ENCODE measurements around the gene PLEKHA5.

Gene PLEKHA5

GRCh38 chr12:19095331-19095730 lies 34.2 kb upstream of the PLEKHA5 start:
- no peak for DNase-seq (ENCODE audit: extremely low read depth, low read depth)
- TF ChIP-seq, protein P1, sequence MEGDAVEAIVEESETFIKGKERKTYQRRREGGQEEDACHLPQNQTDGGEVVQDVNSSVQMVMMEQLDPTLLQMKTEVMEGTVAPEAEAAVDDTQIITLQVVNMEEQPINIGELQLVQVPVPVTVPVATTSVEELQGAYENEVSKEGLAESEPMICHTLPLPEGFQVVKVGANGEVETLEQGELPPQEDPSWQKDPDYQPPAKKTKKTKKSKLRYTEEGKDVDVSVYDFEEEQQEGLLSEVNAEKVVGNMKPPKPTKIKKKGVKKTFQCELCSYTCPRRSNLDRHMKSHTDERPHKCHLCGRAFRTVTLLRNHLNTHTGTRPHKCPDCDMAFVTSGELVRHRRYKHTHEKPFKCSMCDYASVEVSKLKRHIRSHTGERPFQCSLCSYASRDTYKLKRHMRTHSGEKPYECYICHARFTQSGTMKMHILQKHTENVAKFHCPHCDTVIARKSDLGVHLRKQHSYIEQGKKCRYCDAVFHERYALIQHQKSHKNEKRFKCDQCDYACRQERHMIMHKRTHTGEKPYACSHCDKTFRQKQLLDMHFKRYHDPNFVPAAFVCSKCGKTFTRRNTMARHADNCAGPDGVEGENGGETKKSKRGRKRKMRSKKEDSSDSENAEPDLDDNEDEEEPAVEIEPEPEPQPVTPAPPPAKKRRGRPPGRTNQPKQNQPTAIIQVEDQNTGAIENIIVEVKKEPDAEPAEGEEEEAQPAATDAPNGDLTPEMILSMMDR (IDR thresholded peaks at IDR 0.05; ENCODE audit: low read depth, low read length): no peak

DNA sequence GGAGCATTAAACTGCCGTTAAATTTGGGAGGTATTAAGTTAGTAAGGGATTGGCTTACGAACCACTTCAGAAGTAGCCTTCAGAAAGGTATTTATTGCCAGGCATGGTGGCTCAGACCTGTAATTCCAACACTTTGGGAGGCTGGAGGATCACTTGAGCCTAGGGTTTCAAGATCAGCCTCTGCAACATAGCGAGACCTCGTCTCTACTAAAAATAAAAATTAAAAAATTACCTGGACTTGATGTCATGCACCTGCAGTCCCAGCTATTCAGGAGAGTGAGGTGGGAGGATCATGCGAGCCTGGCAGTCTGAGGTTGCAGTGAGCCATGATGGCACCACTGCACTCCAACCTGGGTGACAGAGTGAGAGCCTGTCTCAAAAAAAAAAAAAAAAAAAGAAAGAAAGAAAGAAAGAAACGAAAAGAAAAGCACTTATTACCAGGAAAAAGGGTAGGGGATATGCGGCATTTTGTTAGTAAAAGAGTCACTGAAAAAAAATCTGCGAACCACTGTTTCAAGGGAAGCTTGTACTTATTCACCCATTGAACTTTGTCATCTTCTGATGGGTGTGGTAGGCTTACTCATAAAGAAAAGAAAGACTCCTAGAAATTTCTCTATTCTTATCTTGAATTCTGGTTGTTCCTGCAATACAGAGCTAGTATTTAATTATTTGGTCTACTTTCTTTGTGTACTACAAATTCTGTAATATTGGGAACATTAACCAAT lies 33.6 kb upstream of the PLEKHA5 start:
- DNase-seq (ENCODE audit: extremely low read depth, low read depth): no peak
- TF ChIP-seq, protein P1 (IDR thresholded peaks at IDR 0.05; ENCODE audit: low read depth, low read length): no peak

- TF ChIP-seq, protein P1 (IDR thresholded peaks at IDR 0.05; ENCODE audit: low read depth, low read length): no peak
- no peak for DNase-seq (ENCODE audit: extremely low read depth, low read depth)
These were observed 24.1 kb upstream of the PLEKHA5 start for GRCh38 chr12:19105463-19105862.

- no peak for DNase-seq (ENCODE audit: extremely low read depth, low read depth)
- TF ChIP-seq, protein P1 (IDR thresholded peaks at IDR 0.05; ENCODE audit: low read depth, low read length): no peak
These were observed 21.8 kb upstream of the PLEKHA5 start for GRCh38 chr12:19107750-19108149.

DNA sequence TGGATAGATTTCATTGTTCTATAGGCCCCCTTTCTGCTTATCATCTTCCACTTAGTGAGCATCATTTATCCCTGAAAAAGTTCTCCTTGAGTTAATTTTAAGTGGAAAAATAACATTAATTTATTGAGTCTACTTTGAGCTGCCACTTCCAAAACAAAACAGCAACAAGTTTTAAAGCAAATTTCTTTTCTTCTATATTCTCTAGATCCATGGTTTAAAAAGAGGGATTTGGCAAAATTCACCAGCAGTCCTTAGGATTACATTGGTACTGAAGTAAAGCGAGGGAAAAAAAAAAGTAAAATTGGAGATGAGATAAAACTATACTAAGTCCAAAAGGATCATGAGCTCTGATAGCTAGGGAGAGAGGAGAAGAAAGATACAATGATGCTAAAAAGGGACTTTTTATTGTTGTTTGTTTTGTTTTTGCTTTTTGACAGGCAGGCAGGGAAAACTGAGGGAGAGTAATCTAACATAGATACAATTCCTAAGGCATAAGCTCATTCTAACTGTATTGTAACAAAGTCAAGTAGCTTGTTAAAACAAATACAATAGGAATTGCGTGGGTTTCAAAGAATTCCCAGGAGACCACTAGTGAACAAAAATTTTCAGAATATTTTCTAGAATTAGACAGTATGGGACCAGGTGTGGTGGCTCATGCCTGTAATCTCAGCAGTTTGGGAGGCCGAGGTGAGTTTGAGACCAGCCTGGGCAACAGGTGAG lies 19.2 kb upstream of the PLEKHA5 start:
- TF ChIP-seq, protein P1 (IDR thresholded peaks at IDR 0.05; ENCODE audit: low read depth, low read length): no peak
- no peak for DNase-seq (ENCODE audit: extremely low read depth, low read depth)

GRCh38 chr12:19113464-19113863 lies 16.1 kb upstream of the PLEKHA5 start:
- DNase-seq (ENCODE audit: extremely low read depth, low read depth): no peak
- TF ChIP-seq, protein P1 (IDR thresholded peaks at IDR 0.05; ENCODE audit: low read depth, low read length): no peak

DNA sequence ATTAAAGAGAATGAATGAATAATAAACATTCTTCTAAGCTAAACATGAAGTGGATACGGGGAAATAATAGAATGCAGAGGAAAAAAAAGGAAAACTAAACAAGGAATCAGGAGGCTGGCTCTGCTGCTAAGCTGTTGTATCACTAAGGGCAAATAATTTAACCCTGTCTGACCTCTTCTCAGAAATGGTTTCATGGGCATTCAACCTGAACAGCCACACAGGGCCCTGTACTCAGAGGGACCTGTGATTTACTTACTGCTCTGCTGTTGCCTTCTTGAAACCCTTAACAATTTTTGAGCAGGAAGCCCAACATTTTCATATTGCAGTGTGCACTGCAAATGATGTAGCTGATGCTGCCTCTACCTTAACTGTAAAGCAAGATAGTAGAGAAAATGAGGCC lies 14.2 kb upstream of the PLEKHA5 start:
- TF ChIP-seq, protein P1 (IDR thresholded peaks at IDR 0.05; ENCODE audit: low read depth, low read length): no peak
- no peak for DNase-seq (ENCODE audit: extremely low read depth, low read depth)

Measured in AG09319 (cell line).